Smooth muscle cell (in vitro differentiated cells): ENCODE measurements around the gene GRAP2. TPM values are rescaled to one million over a fixed set of nuclear protein-coding genes. Genes with fewer than 3 reads are reported as not detected.
A peak's percentile ranks its signal among the peaks of the same experiment; 100 is the strongest.

ENCODE experiments used
- DNase-seq: peaks from one replicate; lab custom pipeline; 2025; ENCODE audit not compliant: unreplicated experiment; lab: John Stamatoyannopoulos, UW
- H2AFZ ChIP-seq: fragments of 200-600 bp; sonication (generic); 2 replicates; pipeline ENCODE4 v1.6.0; 2016; ENCODE audit warnings: antibody characterized with exemption, low read depth, mild to moderate bottlenecking
- H3F3A ChIP-seq: fragments of 200-600 bp; sonication (generic); 2 replicates; pipeline ENCODE4 v1.6.0; 2017; ENCODE audit warnings: antibody characterized with exemption, low read depth
- H3K27ac ChIP-seq: fragments of 200-600 bp; sonication (generic); 2 replicates; pipeline ENCODE4 v1.5.1; 2016; ENCODE audit warnings: low read depth, mild to moderate bottlenecking
- H3K27me3 ChIP-seq: fragments of 200-600 bp; sonication (generic); 2 replicates; pipeline ENCODE4 v1.6.1; 2016; ENCODE audit warnings: low read depth, mild to moderate bottlenecking
- H3K36me3 ChIP-seq: fragments of 200-600 bp; sonication (generic); 2 replicates; pipeline ENCODE4 v1.5.1; 2016; ENCODE audit warnings: low read depth
- H3K4me1 ChIP-seq: fragments of 200-600 bp; sonication (generic); 2 replicates; pipeline ENCODE4 v1.5.1; 2016; ENCODE audit warnings: low read depth
- H3K4me2 ChIP-seq: fragments of 200-600 bp; sonication (generic); 2 replicates; pipeline ENCODE4 v1.6.0; 2016; ENCODE audit warnings: mild to moderate bottlenecking
- H3K4me3 ChIP-seq: fragments of 200-600 bp; sonication (generic); 2 replicates; pipeline ENCODE4 v1.5.1; 2016; ENCODE audit warnings: mild to moderate bottlenecking
- H3K79me2 ChIP-seq: fragments of 200-600 bp; sonication (generic); 2 replicates; pipeline ENCODE4 v1.6.0; 2016; ENCODE audit warnings: low read depth, mild to moderate bottlenecking
- H3K9ac ChIP-seq: fragments of 200-600 bp; sonication (generic); 2 replicates; pipeline ENCODE4 v1.6.0; 2016; ENCODE audit warnings: low read depth
- H3K9me3 ChIP-seq: fragments of 200-600 bp; sonication (generic); replicated peaks from 2 replicates; pipeline ENCODE4 v1.5.1; 2016; ENCODE audit warnings: low read depth
- H4K20me1 ChIP-seq: fragments of 200-600 bp; sonication (generic); 2 replicates; pipeline ENCODE4 v1.6.0; 2016; ENCODE audit warnings: low read depth
- CTCF ChIP-seq: fragments of 200-600 bp; sonication (generic); IDR thresholded peaks from 2 replicates; pipeline ENCODE4 v1.5.1; 2017; ENCODE audit warnings: borderline replicate concordance, mild to moderate bottlenecking, antibody characterized with exemption; ENCODE audit not compliant: insufficient read depth, poor library complexity, severe bottlenecking
- WGBS: methylation state at CpG from one replicate; pipeline ENCODE4 v1.1.7; 2016; ENCODE audit warnings: low lambda C conversion rate; 5-methylcytosine and 5-hydroxymethylcytosine counted together
- polyA plus RNA-seq: library from polyadenylated mRNA; unstranded; fragments of >200 nt; fragmentation: Nextera tagmentation; extraction: Ambion mirVana; gene quantifications from 2 replicates; pipeline ENCODE4 v1.2.1, GENCODE V29; 2016
- total RNA-seq: library from RNA; depleted of rRNA; stranded (reverse); fragments of >200 nt; gene quantifications from 2 replicates; pipeline ENCODE4 v1.2.3, GENCODE V29; 2014

GRAP2 gene
- total and polyA plus RNA-seq, 2 experiments from 2014 or later, result not detected

- no peak for DNase-seq
- Histone ChIP-seq H3K79me2 (no peaks in the 10 kb centered on the region), H3K9me3 (no peaks in the 10 kb centered on the region), H3K36me3 (no peaks in the 10 kb centered on the region), H3K4me3 (no peak overlapping the region), H3K4me2 (peak overlapping the region; percentile 6), H3K9ac (no peak overlapping the region), H3K27me3 (no peaks in the 10 kb centered on the region), H3K27ac (no peak overlapping the region), H2AFZ (no peak overlapping the region), H4K20me1 (no peaks in the 10 kb centered on the region), H3F3A (no peaks in the 10 kb centered on the region), H3K4me1 (peaks cover 6% of the 10 kb centered on the region)
- TF ChIP-seq CTCF, result no peak
- WGBS, result 88% methylated on average over 4 of the region's 4 CpGs
Observed at GRCh38 chr22:39946126-39946502, 45.2 kb downstream of the GRAP2 start.

- H3K4me1 ChIP-seq, result peaks cover 6% of the 10 kb centered on the region
- H3K9ac ChIP-seq, result no peak overlapping the region
- no peaks in the 10 kb centered on the region for H3K79me2 ChIP-seq
- no peaks in the 10 kb centered on the region for H3K36me3 ChIP-seq
- no peak for TF ChIP-seq CTCF
- 24% methylated on average over 8 of the region's 8 CpGs for WGBS
- no peaks in the 10 kb centered on the region for H3F3A ChIP-seq
- peak overlapping the region; percentile 6 for H3K4me2 ChIP-seq
- H3K27me3 ChIP-seq, result no peaks in the 10 kb centered on the region
- no peak for DNase-seq
- H3K9me3 ChIP-seq, result no peaks in the 10 kb centered on the region
- H2AFZ ChIP-seq, result peak overlapping the region; percentile 48
- H3K27ac ChIP-seq, result no peak overlapping the region
- H3K4me3 ChIP-seq, result no peak overlapping the region
- no peaks in the 10 kb centered on the region for H4K20me1 ChIP-seq
Observed at GRCh38 chr22:39946503-39947219, 45.8 kb downstream of the GRAP2 start.

- no peak overlapping the region for H3K4me3 ChIP-seq
- no peak for DNase-seq
- no peaks in the 10 kb centered on the region for H4K20me1 ChIP-seq
- no peaks in the 10 kb centered on the region for H3K36me3 ChIP-seq
- no peak for TF ChIP-seq CTCF
- 86% methylated on average over 8 of the region's 8 CpGs for WGBS
- no peaks in the 10 kb centered on the region for H3K9me3 ChIP-seq
- peaks cover 6% of the 10 kb centered on the region for H3K4me1 ChIP-seq
- H3F3A ChIP-seq, result no peaks in the 10 kb centered on the region
- no peak overlapping the region for H3K27ac ChIP-seq
- no peak overlapping the region for H3K9ac ChIP-seq
- H2AFZ ChIP-seq, result no peak overlapping the region
- H3K4me2 ChIP-seq, result peak overlapping the region; percentile 6
- H3K27me3 ChIP-seq, result no peaks in the 10 kb centered on the region
- no peaks in the 10 kb centered on the region for H3K79me2 ChIP-seq
Observed at GRCh38 chr22:39947220-39948216, 46.6 kb downstream of the GRAP2 start.
